Neural cell (in vitro differentiated cells): ENCODE measurements around the gene GFRA1.

Experiments
- CTCF ChIP-seq: fragments of 450-650 bp; IDR thresholded peaks from 2 replicates; pipeline ENCODE4 v1.5.1; 2014; ENCODE audit warnings: antibody characterized with exemption, mild to moderate bottlenecking, moderate library complexity; ENCODE audit not compliant: poor library complexity, severe bottlenecking
- EP300 ChIP-seq: fragments of 450-650 bp; conservative IDR thresholded peaks from 2 replicates; pipeline ENCODE4 v1.6.1; 2014; ENCODE audit warnings: antibody characterized with exemption, mild to moderate bottlenecking, moderate library complexity; ENCODE audit not compliant: poor library complexity, severe bottlenecking
- REST ChIP-seq: IDR thresholded peaks from 2 replicates; pipeline ENCODE4 v1.6.1; 2012; ENCODE audit warnings: borderline replicate concordance
- SMC3 ChIP-seq: fragments of 450-650 bp; conservative IDR thresholded peaks from 2 replicates; pipeline ENCODE4 v1.6.1; 2014; ENCODE audit warnings: antibody characterized with exemption, mild to moderate bottlenecking, moderate library complexity; ENCODE audit not compliant: poor library complexity
- TAF1 ChIP-seq: IDR thresholded peaks from 2 replicates; pipeline ENCODE4 v1.6.1; 2012; ENCODE audit warnings: low read depth

- TF ChIP-seq CTCF (no peak), REST (no peak), EP300 (no peak), TAF1 (no peak), SMC3 (no peak)
Observed at GRCh38 chr10:116184512-116184794, 88.6 kb downstream of the GFRA1 start.
